GM18520 (cell line): Measurements from ENCODE around the gene SLC25A13.
"Not testable (repeated sequence)": the region's sequence is repeated elsewhere in the genome, so short reads cannot be mapped to it uniquely, and the experiment has no call there.

ENCODE experiments used
- ATAC-seq: cut with Tn5 transposase; IDR thresholded peaks from one replicate; pipeline ENCODE4 v1.9.1; 2021; ENCODE audit not compliant: unreplicated experiment

SLC25A13 gene

GRCh38 chr7:96300502-96300901, 21.4 kb downstream of the SLC25A13 start:
- ATAC-seq: no peak

GRCh38 chr7:96299496-96299895, 22.4 kb downstream of the SLC25A13 start:
- no peak for ATAC-seq

- ATAC-seq: no peak
Observed at GRCh38 chr7:96297876-96298275, 24.0 kb downstream of the SLC25A13 start.

GRCh38 chr7:96297446-96297845, 24.5 kb downstream of the SLC25A13 start:
- ATAC-seq: not testable (repeated sequence)

DNA sequence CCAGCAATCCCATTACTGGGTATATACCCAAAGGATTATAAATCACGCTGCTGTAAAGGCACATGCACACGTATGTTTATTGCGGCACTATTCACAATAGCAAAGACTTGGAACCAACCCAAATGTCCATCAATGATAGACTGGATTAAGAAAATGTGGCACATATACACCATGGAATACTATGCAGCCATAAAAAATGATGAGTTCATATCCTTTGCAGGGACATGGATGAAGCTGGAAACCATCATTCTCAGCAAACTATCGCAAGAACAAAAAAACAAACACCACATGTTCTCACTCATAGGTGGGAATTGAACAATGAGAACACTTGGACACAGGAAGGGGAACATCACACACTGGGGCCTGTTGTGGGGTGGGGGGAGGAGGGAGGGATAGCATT, 28.0 kb downstream of the SLC25A13 start:
- not testable (repeated sequence) for ATAC-seq

- no peak for ATAC-seq
Observed at GRCh38 chr7:96287559-96287958, 34.3 kb downstream of the SLC25A13 start.

GRCh38 chr7:96287132-96287531, 34.8 kb downstream of the SLC25A13 start:
- ATAC-seq: no peak

- peak; percentile 65 for ATAC-seq
Observed at GRCh38 chr7:96285579-96285978, 36.3 kb downstream of the SLC25A13 start.

- peak; percentile 54 for ATAC-seq
Observed at GRCh38 chr7:96284835-96285234, 37.1 kb downstream of the SLC25A13 start.

GRCh38 chr7:96284240-96284639, 37.7 kb downstream of the SLC25A13 start:
- no peak for ATAC-seq

DNA sequence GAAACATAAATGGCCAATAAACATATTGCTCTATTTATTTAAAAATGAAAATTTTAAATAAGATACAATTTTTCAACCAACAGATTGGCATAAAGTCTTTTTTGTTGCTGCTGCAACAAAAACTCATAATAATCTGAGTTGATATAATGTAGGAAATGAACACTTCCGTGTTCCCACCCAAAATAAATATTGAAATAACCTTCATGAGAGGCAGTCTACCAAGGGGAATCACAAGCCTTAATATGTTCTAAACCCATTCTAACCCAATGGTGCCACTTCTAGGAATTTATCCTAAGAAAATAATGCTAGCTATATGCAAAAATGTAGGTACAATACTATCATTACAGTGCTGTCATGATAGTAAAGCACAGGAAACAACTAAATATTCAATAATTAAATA, 39.1 kb downstream of the SLC25A13 start:
- ATAC-seq: no peak

GRCh38 chr7:96277921-96278320, 44.0 kb downstream of the SLC25A13 start:
- ATAC-seq: no peak

- ATAC-seq: no peak
Observed at GRCh38 chr7:96276019-96276418, 45.9 kb downstream of the SLC25A13 start.

DNA sequence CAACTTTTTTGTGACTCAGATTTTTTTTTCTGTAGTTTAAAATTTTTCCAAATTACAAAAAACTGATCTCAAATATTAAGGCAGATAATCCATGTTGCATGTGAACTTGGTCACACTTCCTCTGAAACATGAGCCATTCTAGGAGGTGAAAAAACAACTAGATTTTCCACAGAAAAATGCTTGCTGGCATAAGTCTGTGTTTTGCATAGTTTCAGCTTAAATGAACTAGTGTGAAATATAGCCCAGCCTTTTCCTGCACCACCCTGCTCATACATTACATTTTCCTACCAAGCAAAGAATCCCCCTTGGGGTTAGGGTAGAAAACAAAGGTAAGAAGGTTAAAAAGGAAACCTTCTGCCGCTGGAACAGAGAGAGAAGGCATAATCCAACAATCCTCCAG, 48.2 kb downstream of the SLC25A13 start:
- ATAC-seq: no peak

GRCh38 chr7:96269246-96269994, 52.5 kb downstream of the SLC25A13 start:
- no peak for ATAC-seq

DNA sequence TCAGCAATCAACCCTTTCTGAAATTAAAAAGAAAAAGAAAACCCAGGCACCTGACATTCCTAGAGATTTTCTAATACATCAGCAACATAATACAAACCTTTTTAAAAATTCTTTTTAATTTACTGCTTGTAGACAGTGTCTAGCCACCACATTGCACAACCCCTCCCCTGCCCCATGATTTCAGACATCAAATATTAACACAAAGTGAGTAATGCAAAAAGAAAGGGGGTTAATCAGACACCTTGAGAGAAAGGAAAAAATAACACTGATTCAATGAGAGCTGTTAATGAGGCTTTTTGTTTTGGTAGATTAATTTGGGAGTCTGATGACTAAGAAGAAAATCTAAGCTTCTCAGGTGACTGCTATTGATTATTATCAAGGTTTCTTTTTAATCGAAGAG, 55.3 kb downstream of the SLC25A13 start:
- no peak for ATAC-seq

GRCh38 chr7:96266015-96266414, 55.9 kb downstream of the SLC25A13 start:
- no peak for ATAC-seq

DNA sequence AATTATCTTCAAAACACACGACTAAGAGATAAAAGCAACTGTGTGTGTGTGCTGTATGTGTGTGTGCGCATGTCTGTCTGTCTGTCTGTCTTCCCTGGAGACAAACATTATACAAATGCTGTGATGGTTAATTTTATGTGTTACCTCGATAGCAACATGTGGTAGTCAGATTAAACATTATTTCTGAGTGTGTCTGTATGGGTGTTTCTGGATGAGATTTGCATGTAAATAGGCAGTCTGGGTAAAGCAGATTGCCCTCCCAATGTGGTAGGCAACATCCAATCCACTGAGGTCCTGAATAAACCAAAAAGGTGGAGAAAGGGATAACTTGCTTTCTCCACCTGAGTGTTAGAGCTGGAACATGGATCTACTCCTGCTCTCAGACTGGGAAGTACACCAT, 67.9 kb downstream of the SLC25A13 start:
- no peak for ATAC-seq

- no peak for ATAC-seq
Observed at GRCh38 chr7:96253441-96253840, 68.5 kb downstream of the SLC25A13 start.

- ATAC-seq: no peak
Observed at GRCh38 chr7:96250776-96251361, 71.0 kb downstream of the SLC25A13 start.

DNA sequence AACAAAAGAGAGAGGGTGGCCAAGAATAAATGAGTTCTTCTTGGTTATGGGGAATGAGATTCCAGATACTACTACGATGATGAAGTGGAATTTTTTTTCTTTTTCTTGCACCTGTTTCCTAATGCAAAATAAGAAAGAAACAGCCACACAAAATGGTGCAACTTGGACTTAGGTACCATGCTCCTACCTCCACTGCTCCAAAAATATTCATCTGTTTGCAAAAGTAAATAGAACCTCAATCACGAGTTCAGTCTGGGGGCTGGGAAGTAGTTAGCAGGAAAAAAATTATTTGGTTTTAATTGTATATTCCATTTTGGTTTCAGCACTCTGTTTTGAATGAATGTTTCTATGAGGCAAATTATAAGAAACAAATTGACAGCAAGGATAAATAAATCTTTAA, 73.5 kb downstream of the SLC25A13 start:
- ATAC-seq: no peak

DNA sequence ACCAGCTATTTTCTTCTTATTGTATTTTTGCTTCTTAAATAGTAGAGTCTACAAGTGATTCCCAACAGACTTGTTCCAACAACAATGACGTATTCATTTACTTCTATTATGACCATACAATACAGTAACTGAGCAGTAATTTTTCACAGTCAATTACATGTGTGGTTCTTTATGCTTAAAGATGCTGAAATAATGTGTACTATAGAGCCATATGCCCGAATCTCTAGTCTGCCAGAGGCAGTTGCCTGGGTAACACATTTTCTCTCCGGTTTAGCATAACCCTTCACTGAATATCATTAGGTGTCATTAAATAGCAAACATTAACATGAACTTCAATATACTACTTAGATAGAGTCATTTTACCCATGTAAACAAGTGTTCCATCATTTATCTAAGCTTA, 75.0 kb downstream of the SLC25A13 start:
- ATAC-seq: no peak

DNA sequence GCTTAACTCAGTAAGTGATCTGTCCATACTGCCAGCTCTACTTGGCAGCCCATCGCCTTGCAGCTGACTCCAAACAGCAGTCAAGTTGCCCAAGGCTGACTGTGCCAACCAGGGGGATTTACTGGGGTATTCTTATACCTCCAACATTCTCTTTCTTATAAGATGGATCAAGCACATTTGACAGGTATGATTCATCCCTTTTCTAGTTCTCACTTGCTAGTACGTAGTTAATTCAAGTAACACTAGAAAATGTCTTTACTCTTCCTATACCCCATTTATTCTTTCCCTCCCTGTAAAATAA, 77.0 kb downstream of the SLC25A13 start:
- ATAC-seq: no peak
